PC-9 (cell line): ENCODE results near the gene SPATA20.

Experiments
- EZH2 ChIP-seq: fragments of 200-600 bp; sonication (generic); IDR thresholded peaks from 2 replicates; pipeline ENCODE4 v1.8.0; 2017; ENCODE audit warnings: antibody characterized with exemption, low read depth
- TF ChIP-seq, protein P1 (sequence below): fragments of 200-600 bp; sonication (generic); conservative IDR thresholded peaks from 2 replicates; pipeline ENCODE4 v1.6.1; 2017; ENCODE audit warnings: mixed run types, antibody characterized with exemption, mild to moderate bottlenecking, moderate library complexity

- TF ChIP-seq EZH2, result no peak
- TF ChIP-seq, protein P1, sequence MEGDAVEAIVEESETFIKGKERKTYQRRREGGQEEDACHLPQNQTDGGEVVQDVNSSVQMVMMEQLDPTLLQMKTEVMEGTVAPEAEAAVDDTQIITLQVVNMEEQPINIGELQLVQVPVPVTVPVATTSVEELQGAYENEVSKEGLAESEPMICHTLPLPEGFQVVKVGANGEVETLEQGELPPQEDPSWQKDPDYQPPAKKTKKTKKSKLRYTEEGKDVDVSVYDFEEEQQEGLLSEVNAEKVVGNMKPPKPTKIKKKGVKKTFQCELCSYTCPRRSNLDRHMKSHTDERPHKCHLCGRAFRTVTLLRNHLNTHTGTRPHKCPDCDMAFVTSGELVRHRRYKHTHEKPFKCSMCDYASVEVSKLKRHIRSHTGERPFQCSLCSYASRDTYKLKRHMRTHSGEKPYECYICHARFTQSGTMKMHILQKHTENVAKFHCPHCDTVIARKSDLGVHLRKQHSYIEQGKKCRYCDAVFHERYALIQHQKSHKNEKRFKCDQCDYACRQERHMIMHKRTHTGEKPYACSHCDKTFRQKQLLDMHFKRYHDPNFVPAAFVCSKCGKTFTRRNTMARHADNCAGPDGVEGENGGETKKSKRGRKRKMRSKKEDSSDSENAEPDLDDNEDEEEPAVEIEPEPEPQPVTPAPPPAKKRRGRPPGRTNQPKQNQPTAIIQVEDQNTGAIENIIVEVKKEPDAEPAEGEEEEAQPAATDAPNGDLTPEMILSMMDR, result no peak
Measured at GRCh38 chr17:50589095-50589705, 42.2 kb downstream of the SPATA20 start.
